Measurements from ENCODE around the gene FILIP1L. TPM values are rescaled to one million over a fixed set of nuclear protein-coding genes. Genes with fewer than 3 reads are reported as not detected.

The FILIP1L gene
- total RNA-seq, 1 experiment from 2014 or later: 0.17 TPM

- TF ChIP-seq REST (IDR thresholded peaks at IDR 0.05; ENCODE audit: low read depth) (no peak), ATF3 (IDR thresholded peaks at IDR 0.05) (no peak), TCF7L2 (IDR thresholded peaks at IDR 0.05; ENCODE audit: borderline replicate concordance, extremely low read depth, insufficient read depth, insufficient read length) (no peak), CTCF (IDR thresholded peaks at IDR 0.05 in 2 of 3, conservative IDR thresholded peaks at IDR 0.05 in 1 of 3; ENCODE audit: borderline replicate concordance in 1 of 3, insufficient read depth in 1 of 3, low read depth in 2 of 3, low read length in 2 of 3) (no peak)
Measured at GRCh38 chr3:99882436-99883137, 231.7 kb downstream of the FILIP1L start (continued).

- CTCF ChIA-PET: no interaction called here
- no peak for ATAC-seq
- peaks cover 0 to 13% of the 10 kb centered on the region in 2 experiments; a peak in 2 of 4 replicates for H3K4me1 ChIP-seq (ENCODE audit: control insufficient read depth in 1 of 2, insufficient read depth in 2 of 2, low read length in 2 of 2)
Measured at GRCh38 chr3:99881121-99881524, 233.2 kb downstream of the FILIP1L start.

More at GRCh38 chr3:99881121-99881524, 233.2 kb downstream of the FILIP1L start:
- DNase-seq (ENCODE audit: low read depth, low spot score): no peak
- Histone ChIP-seq H4K20me1 (ENCODE audit: insufficient read depth) (no peaks in the 10 kb centered on the region), H3K4me2 (ENCODE audit: low read length) (no peak overlapping the region), H3K9me3 (ENCODE audit: control insufficient read depth in 1 of 2, insufficient read depth in 1 of 2, low read depth in 1 of 2, low read length in 2 of 2) (no peaks in the 10 kb centered on the region), H3K9ac (ENCODE audit: low read length) (no peak overlapping the region), H3K36me3 (ENCODE audit: control insufficient read depth in 1 of 2, insufficient read depth in 2 of 2, low read length in 2 of 2) (no peaks in the 10 kb centered on the region), H2AFZ (ENCODE audit: low read depth, low read length, poor library complexity, severe bottlenecking) (no peak overlapping the region), H3K79me2 (ENCODE audit: insufficient read depth, low read length) (0 out of 2 replicates have a peak, but pooled peaks cover 2% of the 10 kb centered on the region), H3K27ac (ENCODE audit: low read depth, low read length) (no peak overlapping the region), H3K4me3 (replicated peaks in 1 of 2; ENCODE audit: low read depth in 1 of 2, low read length in 2 of 2) (no peak overlapping the region), H3K27me3 (ENCODE audit: insufficient read depth, low read length) (no peaks in the 10 kb centered on the region), H3K9me2 (ENCODE audit: insufficient read depth) (no peaks in the 10 kb centered on the region)
- intact Hi-C loops (cut with micrococcal nuclease): no loop called here
- BruUV-seq (replicated peaks): no TSS peak
- TF ChIP-seq YY1 (IDR thresholded peaks at IDR 0.05; ENCODE audit: extremely low read depth, insufficient replicate concordance, low read depth, low read length): no peak
- TF ChIP-seq RAD21 (IDR thresholded peaks at IDR 0.05; ENCODE audit: low read depth): no peak
- TF ChIP-seq ATF3 (IDR thresholded peaks at IDR 0.05): no peak
- TF ChIP-seq SRF (IDR thresholded peaks at IDR 0.05; ENCODE audit: low read depth): no peak
- TF ChIP-seq EZH2 (IDR thresholded peaks at IDR 0.05): no peak
- TF ChIP-seq REST (IDR thresholded peaks at IDR 0.05; ENCODE audit: low read depth): no peak
- RAD21 ChIA-PET (ENCODE audit: low non-redundant PET in 1 of 2, low total read pairs in 2 of 2, uncharacterized antibody in 2 of 2, unreplicated experiment in 2 of 2): no interaction called here
- POLR2A ChIA-PET: no interaction called here

All from HCT116 (cell line).